HL-60 (cell line): ENCODE measurements around the gene SART3.
A peak's percentile ranks its signal among the peaks of the same experiment; 100 is the strongest.

Source experiments
- DNase-seq, 2 experiments: peaks; one replicate each; pipeline ENCODE4 v3.0.0-alpha.2; 2010 to 2020; ENCODE audit warnings: low read depth in 1 of 2, low spot score in 1 of 2
- H3K27ac ChIP-seq: fragments of 250-450 bp; sonication (Bioruptor Pico); replicated peaks from 2 replicates; pipeline ENCODE4 v1.5.1; 2020; ENCODE audit warnings: mild to moderate bottlenecking, moderate library complexity
- H3K27me3 ChIP-seq: fragments of 250-450 bp; sonication (Bioruptor Pico); 2 replicates; pipeline ENCODE4 v1.5.1; 2021; ENCODE audit warnings: mild to moderate bottlenecking, moderate library complexity; ENCODE audit not compliant: insufficient read depth, poor library complexity, severe bottlenecking
- H3K4me3 ChIP-seq: replicated peaks from 2 replicates; pipeline ENCODE4 v1.5.1; 2011; ENCODE audit warnings: mild to moderate bottlenecking, control low read depth, low read length; ENCODE audit not compliant: insufficient read depth
- CTCF ChIP-seq: IDR thresholded peaks from one replicate; pipeline ENCODE4 v1.5.1; 2011; ENCODE audit warnings: low read length, control low read depth, inconsistent platforms; ENCODE audit not compliant: insufficient read depth
- GABPA ChIP-seq: IDR thresholded peaks from 2 replicates; pipeline ENCODE4 v1.6.1; 2012; ENCODE audit warnings: low read depth
- POLR2AphosphoS5 ChIP-seq: IDR thresholded peaks from 2 replicates; pipeline ENCODE4 v1.6.1; 2012; ENCODE audit warnings: low read depth
- REST ChIP-seq: IDR thresholded peaks from 2 replicates; pipeline ENCODE4 v1.6.1; 2012; ENCODE audit warnings: low read depth; ENCODE audit not compliant: insufficient replicate concordance
- SPI1 ChIP-seq: IDR thresholded peaks from 2 replicates; pipeline ENCODE4 v1.6.1; 2012; ENCODE audit warnings: low read depth, mild to moderate bottlenecking, borderline replicate concordance

Gene SART3

GRCh38 chr12:108519558-108519957, 41.4 kb downstream of the SART3 start:
- Histone ChIP-seq H3K27me3 (no peaks in the 10 kb centered on the region), H3K4me3 (no peak overlapping the region), H3K27ac (no peak overlapping the region)
- no peak for DNase-seq
- no peak for TF ChIP-seq POLR2AphosphoS5

GRCh38 chr12:108518716-108519496, 42.1 kb downstream of the SART3 start:
- H3K27me3 ChIP-seq, result no peaks in the 10 kb centered on the region
- no peak overlapping the region for H3K27ac ChIP-seq
- H3K4me3 ChIP-seq, result no peak overlapping the region
- DNase-seq, result no peak
- TF ChIP-seq CTCF (no peak), REST (no peak), POLR2AphosphoS5 (no peak), GABPA (no peak), SPI1 (no peak)

GRCh38 chr12:108518101-108518715, 42.8 kb downstream of the SART3 start:
- DNase-seq, result no peak
- H3K4me3 ChIP-seq, result no peak overlapping the region
- H3K27ac ChIP-seq, result no peak overlapping the region
- no peak for TF ChIP-seq GABPA
- TF ChIP-seq POLR2AphosphoS5, result no peak
- no peak for TF ChIP-seq SPI1
- TF ChIP-seq CTCF, result no peak
- TF ChIP-seq REST, result no peak
- no peaks in the 10 kb centered on the region for H3K27me3 ChIP-seq

GRCh38 chr12:108517288-108518100, 43.5 kb downstream of the SART3 start:
- TF ChIP-seq GABPA (no peak), POLR2AphosphoS5 (peak; percentile 13; the same call in 1 of the 2 replicates)
- Histone ChIP-seq H3K27me3 (no peaks in the 10 kb centered on the region), H3K4me3 (no peak overlapping the region), H3K27ac (no peak overlapping the region)
- DNase-seq, result no peak
